ENCODE data around the gene FAM156B.
"Not testable (repeated sequence)": the region's sequence is repeated elsewhere in the genome, so short reads cannot be mapped to it uniquely, and the experiment has no call there.

- TF ChIP-seq CTCF (IDR thresholded peaks at IDR 0.05 in 4 of 5, conservative IDR thresholded peaks at IDR 0.05 in 1 of 5); POLR2A (IDR thresholded peaks at IDR 0.05): not testable (repeated sequence)
These were observed 12.3 kb downstream of the FAM156B start for GRCh38 chrX:52909313-52909969.

Measured in gastrocnemius medialis (tissue), 4 donors.